ENCODE data around the gene DCST1.

The DCST1 gene

GRCh38 chr1:154993572-154994268 is 39.9 kb upstream of the DCST1 start, which contains the start of gene LENEP:
LENEP (plus strand) TSS chr1:154993586; CDS start chr1:154993608, 22 bp downstream.
- TF ChIP-seq, protein P1, sequence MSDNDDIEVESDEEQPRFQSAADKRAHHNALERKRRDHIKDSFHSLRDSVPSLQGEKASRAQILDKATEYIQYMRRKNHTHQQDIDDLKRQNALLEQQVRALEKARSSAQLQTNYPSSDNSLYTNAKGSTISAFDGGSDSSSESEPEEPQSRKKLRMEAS (IDR thresholded peaks at IDR 0.05), result no peak
- 0 out of 2 replicates have a peak, but pooled peaks have one; percentile 12 for TF ChIP-seq NFIC (IDR thresholded peaks at IDR 0.05)

DNA sequence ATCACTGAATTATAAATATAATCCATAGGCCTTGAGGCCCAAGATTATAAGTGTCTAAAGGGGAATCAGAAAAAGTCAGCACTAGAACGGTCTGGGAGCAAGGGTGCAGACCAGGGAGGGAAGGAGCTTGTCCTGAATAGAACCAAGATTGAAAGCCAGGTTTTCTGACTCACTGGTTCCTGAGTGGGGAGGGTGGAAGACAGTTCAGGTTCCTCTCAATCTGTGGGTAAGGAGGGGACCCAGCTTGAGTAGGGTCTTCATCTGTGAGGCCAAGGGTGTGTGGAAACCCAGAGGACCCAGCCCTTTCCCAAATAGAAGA is 39.4 kb upstream of the DCST1 start:
- no peak for TF ChIP-seq TCF12 (IDR thresholded peaks at IDR 0.05; ENCODE audit: low read depth)
- 0 out of 2 replicates have a peak, but pooled peaks have one; percentile 3 for TF ChIP-seq NFIC (IDR thresholded peaks at IDR 0.05)

DNA sequence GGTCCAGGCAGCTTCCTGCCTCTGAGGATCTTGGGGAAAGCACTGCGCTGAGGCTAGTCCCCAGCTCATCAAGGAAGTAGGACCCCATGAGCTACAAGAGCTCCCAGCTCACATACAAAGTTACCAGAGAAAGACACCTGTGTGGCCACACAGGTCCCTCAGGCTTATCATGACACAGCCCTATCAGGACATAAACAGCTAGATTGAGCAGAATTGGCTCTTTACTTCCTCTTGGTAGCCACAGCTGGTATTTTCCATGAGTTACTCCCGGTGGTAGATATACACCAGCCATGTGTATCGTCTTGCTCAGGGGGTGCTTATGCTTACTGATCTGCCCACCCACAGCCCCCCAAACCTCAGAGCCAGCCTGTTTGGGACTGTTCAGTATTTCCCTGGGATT is 39.0 kb upstream of the DCST1 start:
- TF ChIP-seq, protein P1 (IDR thresholded peaks at IDR 0.05), result no peak
- TF ChIP-seq RAD21 (IDR thresholded peaks at IDR 0.05; ENCODE audit: low read depth), result no peak
- no peak for TF ChIP-seq TAF1 (IDR thresholded peaks at IDR 0.05; ENCODE audit: low read depth)
- TF ChIP-seq TEAD4 (IDR thresholded peaks at IDR 0.05), result no peak
- TF ChIP-seq, protein P2, sequence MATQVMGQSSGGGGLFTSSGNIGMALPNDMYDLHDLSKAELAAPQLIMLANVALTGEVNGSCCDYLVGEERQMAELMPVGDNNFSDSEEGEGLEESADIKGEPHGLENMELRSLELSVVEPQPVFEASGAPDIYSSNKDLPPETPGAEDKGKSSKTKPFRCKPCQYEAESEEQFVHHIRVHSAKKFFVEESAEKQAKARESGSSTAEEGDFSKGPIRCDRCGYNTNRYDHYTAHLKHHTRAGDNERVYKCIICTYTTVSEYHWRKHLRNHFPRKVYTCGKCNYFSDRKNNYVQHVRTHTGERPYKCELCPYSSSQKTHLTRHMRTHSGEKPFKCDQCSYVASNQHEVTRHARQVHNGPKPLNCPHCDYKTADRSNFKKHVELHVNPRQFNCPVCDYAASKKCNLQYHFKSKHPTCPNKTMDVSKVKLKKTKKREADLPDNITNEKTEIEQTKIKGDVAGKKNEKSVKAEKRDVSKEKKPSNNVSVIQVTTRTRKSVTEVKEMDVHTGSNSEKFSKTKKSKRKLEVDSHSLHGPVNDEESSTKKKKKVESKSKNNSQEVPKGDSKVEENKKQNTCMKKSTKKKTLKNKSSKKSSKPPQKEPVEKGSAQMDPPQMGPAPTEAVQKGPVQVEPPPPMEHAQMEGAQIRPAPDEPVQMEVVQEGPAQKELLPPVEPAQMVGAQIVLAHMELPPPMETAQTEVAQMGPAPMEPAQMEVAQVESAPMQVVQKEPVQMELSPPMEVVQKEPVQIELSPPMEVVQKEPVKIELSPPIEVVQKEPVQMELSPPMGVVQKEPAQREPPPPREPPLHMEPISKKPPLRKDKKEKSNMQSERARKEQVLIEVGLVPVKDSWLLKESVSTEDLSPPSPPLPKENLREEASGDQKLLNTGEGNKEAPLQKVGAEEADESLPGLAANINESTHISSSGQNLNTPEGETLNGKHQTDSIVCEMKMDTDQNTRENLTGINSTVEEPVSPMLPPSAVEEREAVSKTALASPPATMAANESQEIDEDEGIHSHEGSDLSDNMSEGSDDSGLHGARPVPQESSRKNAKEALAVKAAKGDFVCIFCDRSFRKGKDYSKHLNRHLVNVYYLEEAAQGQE (IDR thresholded peaks at IDR 0.05; ENCODE audit: low read depth), result no peak
- no peak for TF ChIP-seq TCF12 (IDR thresholded peaks at IDR 0.05; ENCODE audit: low read depth)

DNA sequence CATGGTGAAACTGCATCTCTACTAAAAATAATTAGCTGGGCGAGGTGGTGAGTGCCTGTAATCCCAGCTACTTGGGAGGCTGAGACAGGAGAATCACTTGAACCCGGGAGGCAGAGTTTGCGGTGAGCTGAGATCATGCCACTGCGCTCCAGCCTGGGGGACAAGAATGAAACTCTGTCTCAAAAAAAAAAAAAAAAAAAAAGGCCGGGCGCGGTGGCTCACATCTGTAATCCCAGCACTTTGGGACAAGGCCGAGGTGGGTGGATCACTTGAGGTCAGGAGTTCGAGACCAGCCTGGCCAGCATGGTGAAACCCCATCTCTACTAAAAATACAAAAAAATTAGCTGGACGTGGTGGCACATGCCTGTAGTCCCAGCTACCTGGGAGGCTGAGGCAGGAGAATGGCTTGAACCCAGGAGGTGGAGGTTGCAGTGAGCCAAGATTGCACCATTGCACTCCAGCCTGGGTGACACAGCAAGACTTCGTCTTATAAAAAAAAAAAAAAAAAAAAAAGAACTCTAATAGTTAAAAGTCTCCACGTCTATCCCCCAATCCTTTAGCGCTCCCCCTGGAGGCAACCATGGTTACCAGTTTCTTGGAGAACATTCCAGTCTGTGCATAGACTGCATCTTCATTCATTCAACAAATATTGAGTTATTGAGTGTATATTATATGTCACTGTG is 38.2 kb upstream of the DCST1 start:
- peak; percentile 33; the same call in 1 of the 2 replicates for TF ChIP-seq RAD21 (IDR thresholded peaks at IDR 0.05; ENCODE audit: low read depth)
- TF ChIP-seq TEAD4 (IDR thresholded peaks at IDR 0.05), result 0 out of 2 replicates have a peak, but pooled peaks have one; percentile 29

DNA sequence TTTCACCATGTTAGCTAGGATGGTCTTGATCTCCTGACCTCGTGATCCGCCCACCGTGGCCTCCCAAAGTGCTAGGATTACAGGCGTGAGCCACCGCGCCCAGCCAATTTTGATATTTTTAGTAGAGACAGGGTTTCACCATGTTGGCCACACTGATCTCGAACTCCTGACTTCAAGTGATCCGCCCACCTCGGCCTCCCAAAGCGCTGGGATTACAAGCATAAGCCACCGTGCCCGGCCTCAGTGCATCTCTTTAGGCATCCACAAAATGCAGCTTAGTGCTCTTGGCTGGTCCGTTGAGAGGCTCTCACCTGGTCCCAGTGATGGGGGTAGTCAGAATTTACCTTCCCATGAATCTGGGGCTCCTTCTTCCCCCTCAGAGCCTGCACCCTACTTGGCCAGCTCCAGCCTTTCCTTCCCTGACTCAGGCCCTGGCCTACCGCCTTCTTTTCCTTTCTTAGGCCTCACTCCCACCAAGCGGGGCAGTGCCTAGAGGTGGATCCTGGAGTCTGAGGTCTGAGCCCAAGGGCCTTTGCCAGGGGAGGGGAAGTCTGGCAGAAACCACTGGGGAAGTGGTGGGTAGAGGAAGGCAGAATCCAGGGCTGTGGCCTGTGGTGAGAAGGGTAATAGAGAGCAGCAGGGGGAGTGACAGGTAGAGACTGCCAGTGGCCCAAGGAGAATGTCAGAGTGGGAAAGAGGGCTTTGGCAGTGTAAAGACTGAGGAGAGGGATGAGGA is 36.5 kb upstream of the DCST1 start:
- TF ChIP-seq ZBTB7A (IDR thresholded peaks at IDR 0.05; ENCODE audit: low read depth), result no peak
- TF ChIP-seq, protein P2 (IDR thresholded peaks at IDR 0.05; ENCODE audit: low read depth), result no peak
- no peak for TF ChIP-seq YY1 (IDR thresholded peaks at IDR 0.05; ENCODE audit: low read depth)
- TF ChIP-seq EGR1 (IDR thresholded peaks at IDR 0.05), result no peak
- TF ChIP-seq, protein P1 (IDR thresholded peaks at IDR 0.05), result no peak

GRCh38 chr1:154998201-154998780 is 35.3 kb upstream of the DCST1 start:
- TF ChIP-seq USF1 (IDR thresholded peaks at IDR 0.05) (no peak), CEBPB (IDR thresholded peaks at IDR 0.05) (no peak), TCF12 (IDR thresholded peaks at IDR 0.05; ENCODE audit: low read depth) (no peak)

DNA sequence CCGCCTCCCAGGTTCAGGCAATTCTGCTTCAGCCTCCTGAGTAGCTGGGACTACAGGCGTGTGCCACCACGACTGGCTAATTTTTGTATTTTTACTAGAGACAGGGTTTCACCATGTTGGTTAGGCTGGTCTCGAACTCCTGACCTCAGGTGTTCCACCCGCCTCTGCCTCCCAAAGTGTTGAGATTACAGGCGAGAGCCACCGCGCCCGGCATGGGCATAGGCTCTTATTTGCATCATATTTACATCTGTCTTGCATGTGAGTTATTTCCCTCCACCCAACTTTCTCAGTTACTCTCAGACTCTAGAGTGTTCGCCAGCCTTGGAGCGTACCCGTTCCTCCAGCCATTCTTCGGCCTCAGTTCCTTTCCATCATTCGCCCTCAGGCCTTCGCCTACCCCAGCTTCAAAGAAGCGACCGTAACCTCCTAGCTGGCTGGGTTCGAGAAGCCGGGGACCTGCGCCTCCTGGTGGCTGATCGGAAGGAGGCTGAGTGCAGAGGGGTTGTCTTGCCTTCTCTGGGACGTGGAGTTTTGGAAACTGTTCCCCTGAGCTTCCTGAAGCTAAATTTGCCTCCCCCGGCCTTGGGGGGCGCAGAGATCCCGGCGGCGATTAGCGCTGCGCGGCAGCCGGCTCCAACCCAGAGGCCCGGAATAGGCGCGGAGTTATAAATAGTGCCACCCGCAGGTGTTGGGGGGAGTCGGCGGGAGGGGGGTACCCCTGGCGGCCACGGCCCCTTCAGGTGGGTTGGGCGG is 34.6 kb upstream of the DCST1 start:
- TF ChIP-seq EP300 (IDR thresholded peaks at IDR 0.05; ENCODE audit: borderline replicate concordance) (no peak), RAD21 (IDR thresholded peaks at IDR 0.05; ENCODE audit: low read depth) (peak; percentile 63)

All from Ishikawa (cell line).